Measurements from ENCODE around the gene CCDC188. TPM values are rescaled to one million over a fixed set of nuclear protein-coding genes. Genes with fewer than 3 reads are reported as not detected.

The CCDC188 gene
- total RNA-seq, 1 experiment from 2014 or later, result not detected

DNA sequence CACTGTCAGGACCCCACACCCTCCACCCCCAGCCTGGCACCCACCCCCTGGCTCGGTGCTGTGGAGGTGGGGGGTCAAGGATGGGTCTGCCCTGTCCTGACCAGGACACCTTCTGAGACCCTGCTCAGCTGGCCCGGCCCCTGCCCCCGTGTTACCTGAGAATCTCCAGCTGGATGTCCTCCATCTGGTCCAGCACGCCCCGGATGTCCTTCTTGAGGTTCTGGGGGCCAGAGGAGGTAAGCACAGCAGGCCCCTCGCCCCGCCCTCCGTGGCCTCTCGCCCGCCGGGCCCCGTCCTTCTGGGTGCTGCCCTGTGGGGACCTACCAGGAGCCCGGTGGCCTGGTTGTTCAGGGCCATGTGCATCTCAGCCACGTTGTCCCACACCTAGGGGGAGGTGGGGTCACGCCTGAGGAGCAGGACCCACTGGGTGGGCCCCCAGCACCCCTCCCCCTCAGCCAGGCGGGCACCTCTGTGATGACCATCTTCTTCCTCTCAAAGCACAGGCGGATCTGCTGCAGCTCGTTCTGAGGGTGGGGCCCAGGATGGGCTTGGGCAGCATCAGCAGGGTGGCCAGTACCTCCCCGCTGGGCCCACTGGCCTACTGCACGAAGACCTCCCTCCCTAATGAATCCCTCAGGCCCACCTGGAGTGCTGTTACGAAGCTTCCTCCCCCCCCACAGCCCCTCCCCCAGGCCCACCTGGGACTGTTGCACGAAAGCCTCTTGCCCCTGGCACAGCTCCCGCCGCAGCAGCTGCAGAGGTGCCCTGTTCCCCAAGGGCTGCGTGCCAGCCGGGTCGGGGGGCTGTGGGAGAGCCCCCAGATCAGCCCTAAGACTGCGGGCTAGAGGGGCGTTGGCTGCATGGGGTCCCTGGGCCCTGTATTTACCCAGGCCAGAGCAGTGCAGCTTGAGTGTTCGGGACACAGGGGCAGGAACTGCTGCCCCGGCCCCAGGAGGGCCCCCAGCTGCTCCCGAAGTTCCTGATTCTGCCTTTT lies 1.3 kb downstream of the CCDC188 start:
- no peak for DNase-seq (ENCODE audit: low spot score)

DNA sequence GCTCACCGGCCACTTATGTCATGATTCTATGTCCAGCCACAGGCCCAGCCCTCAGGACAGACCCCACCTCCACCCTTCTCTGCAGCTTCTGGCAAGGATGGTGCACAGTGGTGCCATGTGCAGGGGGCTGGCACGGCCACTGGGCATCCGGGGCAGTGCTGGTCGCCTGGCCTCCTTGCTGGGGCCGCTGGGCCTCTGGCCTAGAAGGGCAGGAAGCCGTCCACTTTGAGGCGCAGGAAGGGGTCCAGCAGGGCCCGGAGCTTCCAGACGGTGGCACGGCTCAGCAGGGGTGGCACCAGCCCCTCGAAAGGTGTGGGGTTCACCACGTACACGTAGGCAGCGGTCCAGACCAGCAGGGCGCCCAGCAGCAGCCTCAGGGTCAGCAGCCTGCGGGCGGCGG lies 2.4 kb downstream of the CCDC188 start:
- no peak for DNase-seq (ENCODE audit: low spot score)

DNA sequence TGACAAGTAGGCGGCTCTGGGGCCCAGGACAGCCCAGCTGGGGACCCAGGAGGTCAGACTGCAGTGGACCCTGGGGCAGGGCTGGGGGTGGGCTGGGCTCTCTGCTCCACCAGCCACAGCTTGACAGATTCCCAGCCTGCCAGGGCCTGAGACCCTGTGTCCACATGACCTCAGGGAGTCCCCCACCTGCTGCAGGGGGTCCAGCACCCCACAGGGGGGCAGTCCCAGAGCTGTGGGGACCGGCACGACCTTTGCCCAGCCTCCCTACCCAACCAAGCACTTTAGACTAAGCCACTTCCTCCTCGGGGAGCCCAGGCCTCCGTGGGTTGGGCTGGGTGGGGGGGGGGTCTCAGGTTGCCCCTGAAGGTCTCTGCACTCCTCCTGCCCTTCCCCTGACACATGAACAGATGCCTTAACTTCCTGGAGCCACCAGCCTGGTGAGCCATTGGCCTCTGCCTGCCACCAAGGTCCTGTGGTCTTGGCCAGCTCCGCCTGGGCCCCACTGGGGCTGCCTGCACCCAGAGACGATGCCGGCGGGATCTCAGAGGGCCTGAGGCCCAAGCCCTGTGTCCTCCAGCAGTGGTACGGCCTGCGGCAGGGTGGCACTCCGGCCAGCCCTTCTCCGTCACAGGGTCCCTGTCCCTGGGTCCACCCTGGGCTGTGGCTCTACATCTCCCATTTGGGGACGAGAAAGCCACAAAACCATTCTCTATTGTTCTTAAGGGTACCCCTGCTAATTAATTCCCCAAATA lies 3.4 kb downstream of the CCDC188 start:
- DNase-seq (ENCODE audit: low spot score), result no peak

DNA sequence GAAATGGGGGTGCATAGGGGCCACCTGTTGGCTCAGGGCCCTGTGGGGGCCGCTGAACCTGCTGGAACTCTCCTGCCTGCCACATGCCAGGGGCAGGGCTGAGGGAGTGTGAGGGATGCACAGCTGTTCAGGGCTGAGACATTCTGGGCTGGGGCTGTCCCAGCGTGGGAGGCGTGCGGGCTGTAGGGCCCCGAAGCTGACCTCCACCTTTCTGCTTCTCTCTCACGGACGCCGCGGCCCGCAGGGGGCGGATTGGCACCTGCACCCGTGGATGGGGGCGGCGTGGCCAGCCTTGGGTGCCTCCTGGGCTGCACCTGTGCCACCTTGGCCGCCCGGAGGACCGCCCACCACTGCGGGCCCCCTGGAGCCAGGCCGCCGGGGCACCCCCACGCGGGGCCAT lies 4.1 kb downstream of the CCDC188 start:
- no peak for DNase-seq (ENCODE audit: low spot score)

DNA sequence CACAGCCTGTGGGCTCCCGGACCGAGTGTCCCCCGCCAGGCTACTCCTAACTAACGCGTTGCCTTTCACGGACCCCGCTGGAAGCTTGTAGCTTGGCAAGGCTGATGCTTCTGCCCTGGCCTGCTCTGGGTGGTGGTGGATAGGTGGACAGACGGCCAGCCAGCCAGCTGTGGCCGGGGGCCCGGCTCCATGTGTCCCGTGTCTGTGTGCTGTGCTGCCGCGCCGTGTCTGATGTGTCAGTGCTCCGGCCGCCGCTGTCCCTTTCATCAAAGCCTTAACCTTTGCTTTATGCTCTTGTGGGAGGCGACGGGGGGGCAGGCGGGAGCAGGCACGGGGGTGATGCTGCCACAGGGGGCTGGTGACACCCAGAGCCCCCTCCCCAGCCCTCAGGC lies 5.0 kb downstream of the CCDC188 start:
- DNase-seq (ENCODE audit: low spot score), result no peak

DNA sequence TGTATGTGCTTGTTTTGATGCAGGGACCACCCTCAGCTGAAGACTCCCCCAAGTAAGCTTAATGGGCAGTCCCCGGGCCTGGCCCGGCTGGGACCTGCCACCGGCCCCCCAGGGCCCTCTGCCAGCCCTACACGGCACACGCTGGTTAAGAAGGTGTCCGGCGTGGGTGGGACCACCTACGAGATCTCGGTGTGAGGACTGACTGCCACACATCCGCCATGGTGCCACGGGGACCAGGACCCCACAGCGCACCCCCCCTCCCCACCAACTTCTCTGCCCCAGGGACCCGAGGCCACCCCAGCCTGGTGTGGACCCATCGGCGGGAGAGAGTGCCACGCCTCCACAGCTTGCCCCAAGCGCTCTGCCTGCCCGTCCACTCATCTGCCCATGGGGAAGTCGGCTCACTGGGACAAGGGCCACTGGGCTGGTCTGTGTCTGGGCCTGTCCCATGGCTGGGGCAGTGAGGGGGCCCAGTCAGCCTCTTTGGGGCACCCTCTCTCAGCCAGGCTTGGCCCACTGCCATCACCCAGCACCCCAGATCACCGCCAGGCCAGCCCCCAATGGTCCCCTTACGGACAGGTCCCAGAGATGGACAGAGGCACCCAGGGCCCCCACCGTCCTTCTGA lies 5.5 kb downstream of the CCDC188 start:
- DNase-seq (ENCODE audit: low spot score), result no peak

DNA sequence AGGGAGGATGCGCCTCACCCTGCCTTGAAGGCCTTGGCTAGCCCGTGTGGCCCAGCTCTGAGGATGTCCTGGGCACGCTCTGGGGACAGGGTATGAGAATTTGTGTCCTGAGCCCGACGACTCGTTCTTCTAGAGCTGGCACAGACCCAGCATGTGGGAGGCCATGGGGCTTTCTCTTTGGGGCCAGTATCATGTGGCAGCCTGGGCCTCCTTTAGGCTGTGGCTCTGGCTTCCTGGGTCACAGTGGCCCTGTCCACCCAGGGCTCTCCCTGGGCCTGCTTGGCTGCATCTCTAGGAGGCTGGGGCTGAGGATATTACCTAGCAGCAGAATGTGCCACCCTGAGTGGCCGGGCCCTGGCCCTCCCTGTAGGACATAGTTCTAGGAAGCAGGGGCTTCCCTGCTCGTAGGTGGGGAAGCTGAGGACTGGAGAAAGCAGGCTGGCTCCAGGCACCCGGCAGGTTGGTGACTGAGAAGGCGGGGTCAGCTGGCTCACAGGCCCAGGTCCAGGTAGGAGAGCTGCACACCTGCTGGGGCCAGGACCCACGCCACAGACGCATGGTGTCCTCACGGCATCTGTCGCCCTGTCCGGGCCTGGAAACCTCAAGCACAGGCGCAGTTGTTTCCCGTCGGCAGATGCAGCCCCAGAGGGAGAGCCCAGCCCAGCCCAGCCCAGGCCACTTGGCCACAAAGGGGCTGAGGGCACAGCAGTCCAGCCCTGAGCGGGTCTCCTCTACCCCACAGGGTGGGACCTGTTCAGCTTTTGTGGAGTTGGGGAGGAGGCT lies 6.8 kb downstream of the CCDC188 start:
- no peak for DNase-seq (ENCODE audit: low spot score)

DNA sequence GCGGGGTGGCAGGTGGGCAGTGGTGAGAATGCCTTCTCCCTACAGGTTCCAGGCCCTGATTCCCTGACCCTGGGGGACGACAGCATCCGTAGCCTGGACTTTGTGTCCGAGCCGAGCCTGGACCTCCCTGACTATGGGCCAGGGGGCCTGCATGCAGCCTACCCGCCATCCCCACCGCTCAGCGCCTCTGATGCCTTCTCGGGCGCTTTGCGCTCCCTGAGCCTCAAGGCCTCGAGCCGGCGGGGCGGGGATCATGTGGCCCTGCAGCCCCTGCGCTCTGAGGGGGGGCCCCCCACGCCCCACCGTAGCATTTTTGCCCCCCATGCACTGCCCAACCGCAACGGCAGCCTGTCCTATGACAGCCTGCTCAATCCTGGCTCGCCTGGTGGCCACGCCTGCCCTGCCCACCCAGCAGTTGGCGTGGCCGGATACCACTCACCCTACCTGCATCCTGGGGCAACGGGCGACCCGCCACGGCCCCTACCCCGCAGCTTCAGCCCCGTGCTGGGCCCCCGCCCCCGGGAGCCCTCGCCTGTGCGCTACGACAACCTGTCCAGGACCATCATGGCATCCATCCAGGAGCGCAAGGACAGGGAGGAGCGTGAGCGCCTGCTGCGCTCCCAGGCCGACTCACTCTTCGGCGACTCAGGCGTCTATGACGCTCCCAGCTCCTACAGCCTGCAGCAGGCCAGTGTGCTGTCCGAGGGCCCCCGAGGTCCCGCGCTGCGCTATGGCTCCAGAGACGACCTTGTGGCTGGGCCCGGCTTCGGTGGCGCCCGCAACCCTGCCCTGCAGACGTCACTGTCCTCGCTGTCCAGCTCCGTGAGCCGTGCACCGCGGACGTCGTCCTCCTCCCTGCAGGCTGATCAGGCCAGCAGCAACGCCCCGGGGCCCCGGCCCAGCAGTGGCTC lies 7.9 kb downstream of the CCDC188 start:
- no peak for DNase-seq (ENCODE audit: low spot score)

DNA sequence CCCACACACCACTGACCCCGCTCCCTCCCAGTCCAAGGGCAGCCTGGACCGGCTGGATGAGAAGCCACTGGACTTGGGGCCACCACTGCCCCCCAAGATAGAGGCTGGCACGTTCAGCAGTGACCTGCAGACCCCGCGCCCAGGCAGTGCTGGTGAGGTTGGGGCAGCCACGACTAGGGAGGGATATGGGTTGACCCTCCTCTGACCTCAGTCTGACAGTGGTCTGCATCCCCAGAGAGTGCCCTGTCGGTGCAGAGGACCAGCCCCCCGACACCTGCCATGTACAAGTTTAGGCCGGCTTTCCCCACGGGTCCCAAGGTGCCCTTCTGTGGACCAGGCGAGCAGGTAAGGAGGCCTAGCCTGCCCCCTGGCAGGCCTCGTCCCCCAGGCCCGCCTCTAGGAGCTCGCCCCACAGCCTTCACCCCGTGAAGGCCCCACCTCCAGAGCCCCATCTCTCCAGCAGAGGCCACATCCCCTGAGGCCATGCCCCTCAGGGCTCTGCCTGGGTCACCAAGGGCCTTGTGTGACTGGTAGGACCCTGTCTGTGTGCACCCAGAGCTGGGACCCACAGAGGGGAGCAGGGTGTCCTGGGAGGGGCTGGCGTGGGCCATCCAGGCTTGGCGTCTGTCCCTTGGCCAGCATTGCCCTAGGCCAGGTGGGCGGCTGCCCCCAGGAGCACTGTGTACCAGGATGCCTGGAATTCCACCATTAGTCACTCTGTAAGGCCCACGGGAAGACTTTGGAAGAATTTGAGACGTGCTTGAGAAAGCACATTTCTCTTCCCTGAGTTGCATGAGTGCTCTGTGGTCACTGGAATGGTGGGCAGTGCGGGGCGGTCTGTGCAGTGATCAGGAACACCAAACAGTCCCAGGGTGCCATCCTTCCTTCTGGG lies 9.4 kb downstream of the CCDC188 start:
- peak; percentile 50 for DNase-seq (ENCODE audit: low spot score)

DNA sequence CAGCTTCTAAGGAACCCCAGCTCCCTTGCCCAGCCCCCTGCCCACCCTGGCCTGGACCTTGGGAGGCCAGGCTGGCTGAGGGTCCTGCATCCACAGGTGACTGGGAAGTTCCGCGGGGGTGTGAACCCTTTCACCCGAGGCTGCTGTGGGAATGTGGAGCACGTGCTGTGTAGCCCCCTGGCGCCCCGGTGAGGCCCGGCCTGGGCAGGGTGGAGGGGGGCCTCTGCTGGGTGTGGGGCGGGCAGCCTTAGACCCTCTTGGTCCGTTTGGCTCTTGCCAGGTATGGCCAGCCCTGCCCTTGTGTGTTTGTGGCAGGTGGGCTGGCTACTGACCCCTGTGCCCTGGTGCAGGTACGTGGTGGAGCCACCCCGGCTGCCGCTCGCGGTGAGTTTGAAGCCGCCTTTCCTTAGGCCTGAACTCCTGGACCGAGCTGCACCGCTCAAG lies 10.3 kb downstream of the CCDC188 start:
- DNase-seq (ENCODE audit: low spot score), result no peak

DNA sequence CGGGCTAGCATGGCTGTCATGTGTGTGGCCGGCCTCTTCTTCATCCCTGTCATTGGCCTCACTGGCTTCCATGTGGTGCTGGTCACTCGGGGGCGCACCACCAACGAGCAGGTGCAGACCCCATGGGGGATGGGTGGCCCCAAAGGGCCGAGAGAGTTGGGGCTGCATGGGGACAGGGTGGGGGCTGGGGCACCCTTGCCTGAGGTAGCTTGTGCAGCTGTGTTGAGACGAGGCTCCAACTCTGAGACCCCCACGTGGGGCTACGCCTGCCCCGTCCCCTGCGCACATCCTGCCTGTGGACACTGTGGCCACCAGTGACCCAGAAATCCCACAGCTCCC lies 10.8 kb downstream of the CCDC188 start:
- no peak for DNase-seq (ENCODE audit: low spot score)

DNA sequence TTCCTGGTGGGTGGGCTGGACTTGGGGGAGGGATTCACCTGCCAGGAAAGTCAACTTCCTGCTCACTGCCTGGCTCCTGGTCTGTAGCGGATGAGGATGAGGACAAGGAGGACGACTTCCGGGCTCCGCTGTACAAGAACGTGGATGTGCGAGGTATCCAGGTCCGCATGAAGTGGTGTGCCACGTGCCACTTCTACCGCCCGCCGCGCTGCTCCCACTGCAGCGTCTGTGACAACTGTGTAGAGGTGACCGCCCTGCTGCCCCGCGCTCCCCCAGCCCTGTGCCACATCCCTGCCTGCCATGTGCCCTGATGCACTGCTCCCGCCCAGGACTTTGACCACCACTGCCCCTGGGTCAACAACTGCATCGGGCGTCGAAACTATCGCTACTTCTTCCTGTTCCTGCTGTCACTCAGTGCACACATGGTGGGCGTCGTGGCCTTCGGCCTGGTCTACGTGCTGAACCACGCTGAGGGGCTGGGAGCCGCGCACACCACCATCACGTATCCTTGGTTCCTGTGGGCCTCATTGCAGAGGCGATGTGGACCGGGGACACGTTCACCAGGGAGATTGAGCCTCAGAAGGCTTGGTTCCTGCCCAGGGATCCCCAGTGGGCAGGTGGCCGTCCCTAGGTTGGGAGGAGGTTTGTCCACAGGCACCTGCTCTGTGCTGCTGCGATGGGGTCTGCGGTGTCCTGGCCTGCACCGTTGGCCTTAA lies 11.3 kb downstream of the CCDC188 start:
- no peak for DNase-seq (ENCODE audit: low spot score)

DNA sequence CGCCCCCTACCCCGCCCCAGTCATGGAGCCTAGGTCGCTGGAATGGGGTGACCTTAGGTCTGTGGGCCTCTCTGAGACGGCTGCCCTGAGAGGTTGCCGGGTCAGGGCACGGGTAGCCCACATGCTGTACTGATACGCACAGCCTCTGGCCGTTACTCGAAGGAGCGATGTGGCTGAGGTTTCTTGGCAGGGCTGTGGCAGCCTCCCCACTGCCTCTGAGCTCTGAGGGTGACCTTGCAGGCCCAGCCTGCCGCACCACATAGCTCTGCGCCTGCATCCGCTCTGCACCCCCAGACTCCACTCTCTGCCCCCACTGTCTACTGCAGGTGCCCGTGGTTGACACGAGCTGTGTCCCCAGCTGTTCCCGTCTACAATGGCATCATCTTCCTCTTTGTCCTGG lies 12.0 kb downstream of the CCDC188 start:
- no peak for DNase-seq (ENCODE audit: low spot score)

DNA sequence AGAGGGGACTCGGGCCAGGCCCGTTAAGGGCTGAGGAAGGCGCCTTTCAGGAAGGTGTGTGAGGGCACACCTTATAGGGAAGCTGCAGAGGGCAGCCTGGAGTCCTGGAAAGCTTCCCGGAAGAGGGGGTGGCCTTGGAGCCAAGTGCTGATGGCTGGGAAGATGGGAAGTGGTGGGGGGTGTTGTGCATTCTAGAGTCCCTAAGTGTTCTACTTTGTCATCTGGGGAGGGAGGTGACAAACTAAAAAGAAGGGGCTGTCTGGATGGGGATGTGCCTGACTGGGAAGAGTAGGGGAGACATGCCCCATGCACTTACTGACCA lies 12.5 kb downstream of the CCDC188 start:
- DNase-seq (ENCODE audit: low spot score), result no peak

DNA sequence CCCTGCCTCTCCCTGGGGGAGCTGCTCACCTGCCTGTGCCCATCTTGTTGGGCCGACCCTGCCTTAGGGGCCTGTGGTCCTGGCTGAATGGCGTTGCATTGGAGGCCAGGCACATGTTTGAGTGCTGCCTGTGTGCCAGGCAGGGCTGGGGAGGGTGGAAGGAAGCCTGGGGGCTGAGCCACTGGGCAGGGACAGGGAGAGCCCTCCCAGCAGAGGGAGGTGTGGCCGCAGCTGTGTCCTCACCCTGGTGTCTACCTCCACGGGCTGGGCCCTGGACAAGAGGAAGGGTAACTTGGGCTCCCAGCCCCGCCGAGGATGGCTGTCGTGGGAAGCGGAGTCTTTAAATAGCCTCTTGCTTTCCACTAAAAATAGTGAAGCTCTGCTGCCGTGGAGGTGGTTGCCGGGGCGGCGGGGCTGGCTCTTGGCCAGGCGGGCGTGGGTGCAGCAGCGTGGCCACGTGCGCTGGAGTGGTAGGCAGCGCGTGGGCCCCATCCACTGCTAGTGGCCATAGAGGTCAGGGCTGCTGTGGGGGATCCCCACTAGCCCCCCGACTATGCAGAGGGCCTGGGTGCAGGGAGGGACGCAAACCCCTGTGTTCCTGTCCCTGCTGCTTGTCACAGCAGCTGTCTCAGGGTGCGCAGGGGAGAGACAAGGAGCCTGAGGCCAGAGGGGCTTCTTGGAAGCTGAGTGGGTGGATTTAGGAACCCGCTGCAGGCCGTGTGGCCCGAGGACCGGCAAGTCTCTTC lies 13.0 kb downstream of the CCDC188 start:
- no peak for DNase-seq (ENCODE audit: low spot score)

DNA sequence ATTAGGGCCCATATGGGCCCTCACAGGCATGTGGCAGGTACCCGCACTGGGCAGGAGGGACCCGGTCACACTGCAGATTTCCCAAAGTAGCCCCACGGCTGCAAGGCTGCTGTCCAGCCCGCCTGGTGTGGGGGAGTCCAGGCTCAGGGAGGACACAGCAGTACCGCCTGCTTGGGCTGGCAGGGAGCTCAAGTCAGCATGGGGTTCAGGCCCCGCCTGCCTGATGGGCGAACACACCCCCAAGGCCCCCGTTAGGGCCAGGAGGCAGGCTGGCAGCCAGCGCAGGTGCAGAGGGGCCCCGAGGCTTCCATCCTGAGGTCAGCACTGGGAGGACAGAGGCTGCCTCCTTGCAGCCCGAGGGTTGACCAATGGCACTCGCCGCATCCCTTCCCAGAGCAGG lies 13.7 kb downstream of the CCDC188 start:
- no peak for DNase-seq (ENCODE audit: low spot score)

DNA sequence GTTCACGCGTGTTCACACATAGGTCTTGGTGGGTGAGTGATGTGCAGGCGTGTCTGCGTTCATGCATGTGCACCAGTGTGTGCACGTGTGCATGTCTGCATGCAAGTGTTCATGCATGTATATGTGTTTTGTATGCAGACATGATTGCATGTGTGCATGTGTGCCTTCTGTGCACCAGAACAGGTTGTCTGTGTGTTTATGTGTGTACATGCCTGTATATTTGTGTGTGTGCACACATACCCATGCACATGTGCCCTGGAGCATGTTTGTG lies 14.3 kb downstream of the CCDC188 start:
- no peak for DNase-seq (ENCODE audit: low spot score)

DNA sequence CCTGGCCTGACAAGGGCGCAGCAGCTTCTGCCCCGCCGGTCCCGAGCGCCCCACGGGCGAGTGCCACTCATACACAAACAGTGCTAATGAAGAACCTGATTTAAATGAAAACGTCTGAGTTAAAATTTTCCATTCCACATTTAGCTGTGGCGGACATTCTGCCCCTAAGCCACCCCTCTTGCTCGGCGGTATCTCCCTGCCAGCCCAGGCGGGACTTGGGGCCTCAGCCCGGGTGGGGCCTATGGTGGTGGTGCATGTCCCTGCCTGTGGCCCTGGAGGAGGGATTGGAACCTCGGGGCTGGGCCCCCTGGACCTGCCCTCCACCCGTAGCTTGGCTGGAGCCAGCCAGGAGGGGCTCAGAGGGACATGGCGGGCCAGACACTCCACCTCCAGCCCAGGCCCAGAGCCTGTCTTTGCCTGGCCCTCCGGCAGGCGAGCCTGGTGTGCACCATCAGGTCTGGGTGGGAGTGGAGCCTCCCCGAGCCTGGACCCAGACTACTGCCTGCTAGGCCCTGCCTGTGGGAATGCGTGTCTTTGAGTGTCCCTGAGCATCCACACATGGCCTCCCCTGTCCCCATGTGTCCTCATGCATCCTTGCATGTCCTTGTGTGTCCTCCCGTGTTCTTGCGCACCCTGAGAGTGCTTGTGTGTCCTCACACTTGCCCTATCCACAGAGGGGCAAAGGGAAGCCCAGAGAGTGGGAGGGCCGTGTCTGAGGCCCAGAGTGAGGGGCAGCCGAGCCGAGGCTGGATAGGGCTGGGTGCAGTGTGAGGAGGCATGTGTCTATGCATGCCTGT lies 14.9 kb downstream of the CCDC188 start:
- no peak for DNase-seq (ENCODE audit: low spot score)
